Measurements from ENCODE around the gene ZNF865. TPM values are rescaled to one million over a fixed set of nuclear protein-coding genes. Genes with fewer than 3 reads are reported as not detected.

ZNF865 gene
- total RNA-seq, 1 donor from 2014 or later: 15.0 TPM

- no peaks in the 10 kb centered on the region for H3K9me3 ChIP-seq (ENCODE audit: insufficient read depth, low read depth, low read length)
- H2AFZ ChIP-seq (ENCODE audit: low read depth, low read length): no peak overlapping the region
- no peak overlapping the region for H3K9ac ChIP-seq (ENCODE audit: low read length)
- Mint-ChIP-seq H3K36me3 (ENCODE audit: low read depth, unreplicated experiment) (peaks cover 10% of the 10 kb centered on the region), H3K9me3 (ENCODE audit: unreplicated experiment) (peaks cover 5% of the 10 kb centered on the region), H3K27me3 (ENCODE audit: low read depth, unreplicated experiment) (no peaks in the 10 kb centered on the region), H3K27ac (ENCODE audit: unreplicated experiment) (no peak overlapping the region), H3K4me3 (ENCODE audit: unreplicated experiment) (no peak overlapping the region), H3K4me1 (ENCODE audit: low read depth, unreplicated experiment) (peaks cover 15% of the 10 kb centered on the region)
- H3K79me2 ChIP-seq (ENCODE audit: insufficient read depth, low read length): peaks cover 27% of the 10 kb centered on the region
- H4K20me1 ChIP-seq (ENCODE audit: insufficient read depth, low read length): peaks cover 11% of the 10 kb centered on the region
- no peak overlapping the region for H3K27ac ChIP-seq (ENCODE audit: low read depth, low read length)
- H3K36me3 ChIP-seq (ENCODE audit: insufficient read depth, low read length): no peaks in the 10 kb centered on the region
- FAIRE-seq: no peak
- peaks cover 14% of the 10 kb centered on the region for H3K4me1 ChIP-seq (ENCODE audit: insufficient read depth, low read length)
- no peak overlapping the region for H3K4me3 ChIP-seq (ENCODE audit: insufficient read depth, low read depth, low read length)
- no peak overlapping the region for H3K4me2 ChIP-seq (ENCODE audit: low read length)
- no peaks in the 10 kb centered on the region for H3K27me3 ChIP-seq (ENCODE audit: insufficient read depth, low read length)
- no peak for TF ChIP-seq EZH2 (IDR thresholded peaks at IDR 0.05; ENCODE audit: insufficient read depth, low read length)
- TF ChIP-seq, protein P1, sequence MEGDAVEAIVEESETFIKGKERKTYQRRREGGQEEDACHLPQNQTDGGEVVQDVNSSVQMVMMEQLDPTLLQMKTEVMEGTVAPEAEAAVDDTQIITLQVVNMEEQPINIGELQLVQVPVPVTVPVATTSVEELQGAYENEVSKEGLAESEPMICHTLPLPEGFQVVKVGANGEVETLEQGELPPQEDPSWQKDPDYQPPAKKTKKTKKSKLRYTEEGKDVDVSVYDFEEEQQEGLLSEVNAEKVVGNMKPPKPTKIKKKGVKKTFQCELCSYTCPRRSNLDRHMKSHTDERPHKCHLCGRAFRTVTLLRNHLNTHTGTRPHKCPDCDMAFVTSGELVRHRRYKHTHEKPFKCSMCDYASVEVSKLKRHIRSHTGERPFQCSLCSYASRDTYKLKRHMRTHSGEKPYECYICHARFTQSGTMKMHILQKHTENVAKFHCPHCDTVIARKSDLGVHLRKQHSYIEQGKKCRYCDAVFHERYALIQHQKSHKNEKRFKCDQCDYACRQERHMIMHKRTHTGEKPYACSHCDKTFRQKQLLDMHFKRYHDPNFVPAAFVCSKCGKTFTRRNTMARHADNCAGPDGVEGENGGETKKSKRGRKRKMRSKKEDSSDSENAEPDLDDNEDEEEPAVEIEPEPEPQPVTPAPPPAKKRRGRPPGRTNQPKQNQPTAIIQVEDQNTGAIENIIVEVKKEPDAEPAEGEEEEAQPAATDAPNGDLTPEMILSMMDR (IDR thresholded peaks at IDR 0.05; ENCODE audit: insufficient read depth, low read depth, low read length): no peak
- no peak for DNase-seq (ENCODE audit: low read depth)
These were observed 3.1 kb upstream of the ZNF865 start for GRCh38 chr19:55602104-55603001.

- peaks cover 7% of the 10 kb centered on the region for H3K36me3 Mint-ChIP-seq (ENCODE audit: low read depth, unreplicated experiment)
- Histone ChIP-seq H2AFZ (ENCODE audit: low read depth, low read length) (no peak overlapping the region), H3K9ac (ENCODE audit: low read length) (no peak overlapping the region), H3K27ac (ENCODE audit: low read depth, low read length) (no peak overlapping the region), H3K36me3 (ENCODE audit: insufficient read depth, low read length) (no peaks in the 10 kb centered on the region), H3K4me3 (ENCODE audit: insufficient read depth, low read depth, low read length) (no peak overlapping the region), H3K27me3 (ENCODE audit: insufficient read depth, low read length) (no peaks in the 10 kb centered on the region), H3K79me2 (ENCODE audit: insufficient read depth, low read length) (peaks cover 32% of the 10 kb centered on the region), H3K4me1 (ENCODE audit: insufficient read depth, low read length) (peaks cover 14% of the 10 kb centered on the region), H3K9me3 (ENCODE audit: insufficient read depth, low read depth, low read length) (no peaks in the 10 kb centered on the region), H3K4me2 (ENCODE audit: low read length) (no peak overlapping the region), H4K20me1 (ENCODE audit: insufficient read depth, low read length) (peaks cover 19% of the 10 kb centered on the region)
- TF ChIP-seq EZH2 (IDR thresholded peaks at IDR 0.05; ENCODE audit: insufficient read depth, low read length): no peak
- TF ChIP-seq, protein P1 (IDR thresholded peaks at IDR 0.05; ENCODE audit: insufficient read depth, low read depth, low read length): no peak
- DNase-seq (ENCODE audit: low read depth) (no peak), FAIRE-seq (no peak)
- no peak overlapping the region for H3K27ac Mint-ChIP-seq (ENCODE audit: unreplicated experiment)
- no peak overlapping the region for H3K4me3 Mint-ChIP-seq (ENCODE audit: unreplicated experiment)
- H3K4me1 Mint-ChIP-seq (ENCODE audit: low read depth, unreplicated experiment): peaks cover 19% of the 10 kb centered on the region
- peaks cover 5% of the 10 kb centered on the region for H3K9me3 Mint-ChIP-seq (ENCODE audit: unreplicated experiment)
- no peaks in the 10 kb centered on the region for H3K27me3 Mint-ChIP-seq (ENCODE audit: low read depth, unreplicated experiment)
These were observed 2.3 kb upstream of the ZNF865 start for GRCh38 chr19:55603115-55603514.
